BE2C (cell line): Measurements from ENCODE around the gene NDUFA13.

Experiments used
- DNase-seq: peaks from one replicate; pipeline ENCODE4 v3.0.0-alpha.2; 2020
- H3K27me3 ChIP-seq: fragments of 250-450 bp; sonication (Bioruptor Pico); 2 replicates; pipeline ENCODE4 v1.5.1; 2020; ENCODE audit warnings: mild to moderate bottlenecking
- H3K36me3 ChIP-seq: fragments of 250-450 bp; sonication (Bioruptor Pico); 2 replicates; pipeline ENCODE4 v1.5.1; 2020; ENCODE audit warnings: mild to moderate bottlenecking
- H3K4me1 ChIP-seq: fragments of 250-450 bp; sonication (Bioruptor Pico); 2 replicates; pipeline ENCODE4 v1.5.1; 2020
- H3K4me3 ChIP-seq: 2 replicates; pipeline ENCODE4 v1.5.1; 2011; ENCODE audit warnings: low read depth, low read length
- H3K9me3 ChIP-seq: fragments of 250-450 bp; sonication (Bioruptor Pico); 2 replicates; pipeline ENCODE4 v1.5.1; 2020
- CTCF ChIP-seq: IDR thresholded peaks from 2 replicates; pipeline ENCODE4 v1.5.1; 2012; ENCODE audit warnings: mild to moderate bottlenecking, low read depth, low read length

NDUFA13 gene

GRCh38 chr19:19568802-19569756, 53.1 kb downstream of the NDUFA13 start:
- Histone ChIP-seq H3K9me3 (peaks cover 3% of the 10 kb centered on the region; the same call in 1 of the 2 replicates), H3K4me3 (no peak overlapping the region), H3K4me1 (no peaks in the 10 kb centered on the region), H3K27me3 (no peaks in the 10 kb centered on the region), H3K36me3 (no peaks in the 10 kb centered on the region)
- no peak for DNase-seq
- TF ChIP-seq CTCF: no peak

- H3K36me3 ChIP-seq: no peaks in the 10 kb centered on the region
- DNase-seq: no peak
- H3K9me3 ChIP-seq: peaks cover 3% of the 10 kb centered on the region; the same call in 1 of the 2 replicates
- no peaks in the 10 kb centered on the region for H3K27me3 ChIP-seq
- H3K4me3 ChIP-seq: no peak overlapping the region
- no peak for TF ChIP-seq CTCF
- no peaks in the 10 kb centered on the region for H3K4me1 ChIP-seq
Observed at GRCh38 chr19:19570571-19570970, 54.5 kb downstream of the NDUFA13 start.

GRCh38 chr19:19571071-19571786, 55.2 kb downstream of the NDUFA13 start:
- Histone ChIP-seq H3K4me3 (no peak overlapping the region), H3K9me3 (peaks cover 3% of the 10 kb centered on the region; the same call in 1 of the 2 replicates), H3K36me3 (no peaks in the 10 kb centered on the region), H3K27me3 (no peaks in the 10 kb centered on the region), H3K4me1 (no peaks in the 10 kb centered on the region)
- no peak for DNase-seq
- no peak for TF ChIP-seq CTCF

GRCh38 chr19:19575411-19575810, 59.4 kb downstream of the NDUFA13 start:
- Histone ChIP-seq H3K4me3 (no peak overlapping the region), H3K9me3 (peaks cover 3% of the 10 kb centered on the region; the same call in 1 of the 2 replicates), H3K4me1 (no peaks in the 10 kb centered on the region), H3K36me3 (no peaks in the 10 kb centered on the region), H3K27me3 (no peaks in the 10 kb centered on the region)
- no peak for TF ChIP-seq CTCF
- DNase-seq: no peak
